T-cell (primary cell): Measurements from ENCODE around the gene AOC2. TPM values are rescaled to one million over a fixed set of nuclear protein-coding genes. Genes with fewer than 3 reads are reported as not detected.

Experiments
- ATAC-seq, 4 experiments: fragments of 200-7000 bp in 3 of 4; fragments of 150-1000 bp in 1 of 4; cut with Tn5 transposase; replicated peaks in 1 of 4; 1 replicate in 3 of 4; 2 replicates in 1 of 4; pipeline ENCODE4 v1.10.0; 2021; ENCODE audit warnings: moderate library complexity in 3 of 4, mild to moderate bottlenecking in 2 of 4, moderate number of reproducible peaks in 1 of 4
- CTCF ChIA-PET, 2 donors: fragments of 300-600 bp; sonication (Branson Sonifier 250); formaldehyde crosslinking; loops; one replicate each; lab custom pipeline; 2022; ENCODE audit warnings: antibody characterized with exemption in 2 of 2; lab: Charles Lee
- POLR2A ChIA-PET, 2 donors: fragments of 300-600 bp; sonication (Branson Sonifier 250); formaldehyde crosslinking; loops; one replicate each; lab custom pipeline; 2022; ENCODE audit warnings: antibody characterized with exemption in 2 of 2; lab: Charles Lee
- DNase-seq, 35 experiments: peaks; one replicate each; pipeline versions ENCODE4 v3.0.0 to v3.0.0-alpha.2; 2013 to 2023
- H3K27ac ChIP-seq: one replicate; pipeline ENCODE4 v1.5.1; 2013; ENCODE audit warnings: low read length
- H3K27me3 ChIP-seq, 2 experiments: replicated peaks in 1 of 2; 1 replicate in 1 of 2; 2 replicates in 1 of 2; pipeline versions ENCODE4 v1.6.1 to v1.7.0; 2013; ENCODE audit warnings: low read length in 1 of 2, mixed read lengths in 1 of 2; ENCODE audit not compliant: control insufficient read depth in 2 of 2, insufficient read depth in 2 of 2; ENCODE audit errors: extremely low read depth in 1 of 2
- H3K36me3 ChIP-seq, 2 donors: 1 replicate in 1 of 2; 2 replicates in 1 of 2; pipeline versions ENCODE4 v1.6.1 to v1.7.0; 2013; ENCODE audit warnings: low read length in 1 of 2; ENCODE audit not compliant: control insufficient read depth in 2 of 2, insufficient read depth in 1 of 2; ENCODE audit errors: extremely low read depth in 1 of 2
- H3K4me1 ChIP-seq, 2 experiments: 1 replicate in 1 of 2; 2 replicates in 1 of 2; pipeline versions ENCODE4 v1.6.1 to v1.7.0; 2013; ENCODE audit warnings: low read length in 2 of 2, mixed read lengths in 1 of 2; ENCODE audit not compliant: insufficient read depth in 2 of 2, control insufficient read depth in 1 of 2; ENCODE audit errors: extremely low read depth in 1 of 2
- H3K4me3 ChIP-seq, 2 donors: 1 replicate in 1 of 2; 2 replicates in 1 of 2; pipeline versions ENCODE4 v1.5.1 to v1.7.0; 2013; ENCODE audit warnings: mild to moderate bottlenecking in 2 of 2, low read length in 1 of 2, moderate library complexity in 1 of 2; ENCODE audit not compliant: control insufficient read depth in 1 of 2; ENCODE audit errors: extremely low read depth in 1 of 2
- H3K9me3 ChIP-seq: 2 replicates; pipeline ENCODE4 v1.7.0; 2013
- H3K27ac Mint-ChIP-seq, 2 donors: one replicate each; pipeline ENCODE4 v1.8.0; 2020 to 2021; ENCODE audit warnings: mild to moderate bottlenecking in 2 of 2, mixed read lengths in 2 of 2
- H3K27me3 Mint-ChIP-seq, 2 donors: one replicate each; pipeline ENCODE4 v1.8.0; 2021 to 2022; ENCODE audit warnings: mixed read lengths in 2 of 2
- H3K36me3 Mint-ChIP-seq: one replicate; pipeline ENCODE4 v1.8.0; 2021; ENCODE audit warnings: mixed read lengths
- H3K4me1 Mint-ChIP-seq, 3 donors: one replicate each; pipeline ENCODE4 v1.8.0; 2020 to 2022; ENCODE audit warnings: mixed read lengths in 3 of 3, mild to moderate bottlenecking in 1 of 3
- H3K4me3 Mint-ChIP-seq, 3 donors: one replicate each; pipeline ENCODE4 v1.8.0; 2020 to 2022; ENCODE audit warnings: mild to moderate bottlenecking in 3 of 3, mixed read lengths in 3 of 3, moderate library complexity in 3 of 3
- H3K9me3 Mint-ChIP-seq, 3 donors: one replicate each; pipeline ENCODE4 v1.8.0; 2020 to 2022; ENCODE audit warnings: mixed read lengths in 3 of 3
- WGBS: methylation state at CpG from one replicate; pipeline ENCODE4 v1.1.5; 2013; ENCODE audit warnings: missing lambda C conversion rate; ENCODE audit not compliant: insufficient coverage; 5-methylcytosine and 5-hydroxymethylcytosine counted together
- total RNA-seq, 35 experiments: library from RNA in 6 of 35; stranded (reverse) in 6 of 35; fragments of 120-200 nt in 1 of 35; gene quantifications; one replicate each; pipeline versions ENCODE4 v1.2.1 to v1.2.4 and lab custom pipeline; 2013 to 2026

Gene AOC2
- total RNA-seq, 5 donors from 2014 or later (not counting 1 experiment from before 2014, with no cell fraction given): 2.2 to 3.7 (median 3.2) TPM

DNA sequence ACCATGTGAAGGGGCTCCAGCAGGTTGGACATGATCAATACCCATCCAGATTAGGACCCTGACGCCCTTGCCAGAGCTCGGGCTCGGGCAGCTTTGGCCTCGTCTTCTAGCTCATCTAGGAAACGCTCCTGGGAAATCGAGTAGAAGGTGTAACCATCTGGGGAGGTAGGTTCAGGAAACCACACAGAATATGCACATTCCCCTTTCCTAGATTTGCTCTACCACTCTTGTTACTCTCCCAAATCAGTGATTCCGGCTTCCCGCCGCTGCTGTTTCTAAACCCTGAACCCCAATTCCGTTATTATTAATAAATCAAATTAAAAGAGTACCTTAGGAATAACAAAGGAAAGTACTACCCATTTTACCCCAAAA lies 46.4 kb upstream of the AOC2 start:
- Mint-ChIP-seq H3K27ac (peak overlapping the region; percentile 61 to 82), H3K36me3 (peaks cover 7% of the 10 kb centered on the region), H3K4me3 (peak overlapping the region; percentile 88 to 95 (median 95)), H3K4me1 (peaks cover 21 to 32% (median 25%) of the 10 kb centered on the region in 3 donors), H3K9me3 (no peaks in the 10 kb centered on the region), H3K27me3 (peaks cover 0 to 2% of the 10 kb centered on the region in 2 donors)
- ChIA-PET POLR2A (interaction anchor here in 1 of 2 donors (1.0 kb wide), 1 partner anchor 25 kb away, joined by 3 read pairs; no protein-coding TSS in a partner anchor), CTCF (interaction anchor here in 1 of 2 donors (0.6 to 1.3 kb wide), 4 partner anchors 26 to 240 kb away, joined by 3 to 4 read pairs (median 4); partner anchors contain the start of genes BECN1 and PSME3)
- 69% methylated on average over 2 of the region's 10 CpGs for WGBS
- no peak overlapping the region for H3K27ac ChIP-seq
- peaks cover 2 to 29% of the 10 kb centered on the region in 2 experiments for H3K4me1 ChIP-seq
- H3K27me3 ChIP-seq: no peaks in the 10 kb centered on the region
- ATAC-seq (no peak), DNase-seq (no peak)
- H3K36me3 ChIP-seq: no peaks in the 10 kb centered on the region
- no peaks in the 10 kb centered on the region for H3K9me3 ChIP-seq
- peak overlapping the region; percentile 97 to 99 for H3K4me3 ChIP-seq

DNA sequence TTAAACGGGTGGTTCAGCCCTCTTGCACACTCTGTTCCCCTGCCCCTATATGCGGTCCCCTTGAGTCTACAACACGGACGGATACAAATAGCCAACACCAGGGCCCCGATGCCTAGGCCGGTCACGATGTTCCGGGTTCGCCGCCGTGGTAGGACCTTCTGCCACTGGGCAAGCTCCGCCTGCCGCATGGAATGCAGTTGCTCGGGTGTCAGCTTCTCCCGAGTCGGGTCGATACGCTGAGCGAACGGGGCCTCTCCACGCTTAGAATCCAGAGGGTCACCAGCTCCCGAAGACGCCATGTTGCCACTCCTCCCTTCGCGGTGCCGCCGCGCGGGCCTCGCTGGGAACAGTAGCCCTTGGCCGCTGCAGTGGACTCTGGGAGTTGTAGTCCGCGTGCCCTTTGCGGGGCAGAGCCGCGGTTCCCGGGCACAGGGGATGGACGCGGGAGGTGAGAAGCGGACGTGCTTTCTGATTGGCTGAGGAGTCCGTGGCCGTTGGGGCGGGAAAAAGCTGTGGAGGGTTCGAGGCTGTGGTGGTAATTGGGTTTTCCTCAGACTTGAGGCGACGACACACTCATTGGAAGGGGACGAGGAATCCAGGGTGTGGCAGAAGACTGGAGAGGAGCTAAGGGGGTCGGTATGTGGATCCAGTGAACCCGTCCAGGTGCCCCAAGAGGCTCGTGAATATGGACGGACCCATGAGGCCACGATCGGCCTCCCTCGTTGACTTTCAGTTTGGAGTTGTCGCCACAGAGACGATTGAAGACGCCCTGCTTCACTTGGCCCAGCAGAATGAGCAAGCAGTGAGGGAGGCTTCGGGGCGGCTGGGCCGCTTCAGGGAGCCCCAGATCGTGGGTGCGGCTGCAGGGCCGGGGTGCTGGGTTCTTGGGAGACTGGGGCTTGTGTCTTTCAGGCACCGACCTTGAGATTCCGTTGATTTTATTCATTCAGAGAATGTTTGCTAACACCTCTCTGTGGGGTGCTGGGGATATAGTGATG lies 45.7 kb upstream of the AOC2 start, which contains the start of the genes CNTD1 and COA3:
CNTD1 (plus strand) TSS at position 479 of the 998 bp plus-strand sequence; CDS start at position 686, 207 bp downstream.
COA3 (minus strand) TSS at position 322 of the 998 bp plus-strand sequence; CDS start at position 299, 23 bp downstream.
- Mint-ChIP-seq H3K9me3 (no peaks in the 10 kb centered on the region), H3K27ac (peak within 1 kb of the TSS; percentile 61 to 82), H3K4me3 (peak within 1 kb of the TSS; percentile 88 to 95 (median 95)), H3K36me3 (peaks cover 7% of the 10 kb centered on the region), H3K27me3 (peaks cover 0 to 2% of the 10 kb centered on the region in 2 donors), H3K4me1 (peaks cover 21 to 32% (median 25%) of the 10 kb centered on the region in 3 donors)
- Histone ChIP-seq H3K27me3 (no peaks in the 10 kb centered on the region), H3K9me3 (no peaks in the 10 kb centered on the region), H3K36me3 (no peaks in the 10 kb centered on the region), H3K27ac (no peak within 1 kb of the TSS), H3K4me3 (peak within 1 kb of the TSS; percentile 97 to 99), H3K4me1 (peaks cover 2 to 29% of the 10 kb centered on the region in 2 experiments)
- POLR2A ChIA-PET: interaction anchor here in 1 of 2 donors (1.0 kb wide), 1 partner anchor 25 kb away, joined by 3 read pairs; no protein-coding TSS in a partner anchor
- DNase-seq (peak; percentile 31 to 82 (median 60)), ATAC-seq (peak; percentile 98 to 100 (median 99))
- CTCF ChIA-PET: interaction anchor here in 1 of 2 donors (0.6 to 1.3 kb wide), 4 partner anchors 25 to 240 kb away, joined by 3 to 4 read pairs (median 4); partner anchors contain the start of genes BECN1 and PSME3
- 27% methylated on average over 65 of the region's 66 CpGs for WGBS

DNA sequence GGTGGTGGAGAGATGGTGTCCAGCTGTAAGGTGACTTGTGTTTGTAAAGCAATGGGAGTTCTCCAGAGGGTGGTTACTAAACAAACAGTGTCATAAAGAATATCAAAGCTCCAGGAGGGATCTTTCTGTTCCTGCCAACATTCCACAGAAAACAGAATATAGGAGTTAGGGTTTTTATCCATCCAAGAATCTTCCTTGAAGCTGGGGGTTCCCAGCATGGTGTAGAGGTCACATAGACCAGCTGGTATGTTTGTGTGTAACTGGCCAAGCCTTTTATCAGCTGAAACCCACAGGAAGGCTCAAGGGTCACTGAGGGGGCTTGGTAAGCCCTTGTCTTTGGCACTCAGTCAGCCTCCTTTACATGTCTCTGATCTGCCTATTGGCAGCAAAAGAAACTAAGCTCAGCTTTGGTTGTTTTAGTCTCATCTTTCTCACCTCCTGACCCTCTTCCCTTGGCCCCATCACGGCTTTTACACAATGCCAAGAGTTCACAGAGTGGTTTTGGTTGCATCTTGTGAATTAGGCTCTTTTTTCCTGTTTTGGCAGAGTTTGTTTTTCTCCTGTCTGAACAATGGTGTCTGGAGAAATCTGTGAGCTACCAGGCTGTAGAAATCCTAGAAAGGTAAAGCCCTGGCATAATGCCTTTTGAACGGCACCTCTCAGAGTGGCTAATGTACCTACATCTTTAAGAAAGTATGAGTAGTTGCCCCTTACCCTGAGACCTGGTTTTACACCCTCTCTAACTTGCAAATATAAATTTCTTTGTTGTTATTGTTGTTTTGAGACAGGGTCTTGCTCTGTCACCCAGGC lies 41.1 kb upstream of the AOC2 start:
- Histone ChIP-seq H3K4me1 (peaks cover 0 to 8% of the 10 kb centered on the region in 2 experiments), H3K4me3 (no peak overlapping the region), H3K36me3 (no peaks in the 10 kb centered on the region), H3K27ac (no peak overlapping the region), H3K9me3 (no peaks in the 10 kb centered on the region), H3K27me3 (no peaks in the 10 kb centered on the region)
- peaks cover 0 to 2% of the 10 kb centered on the region in 2 donors for H3K27me3 Mint-ChIP-seq
- H3K36me3 Mint-ChIP-seq: no peaks in the 10 kb centered on the region
- ChIA-PET POLR2A (interaction anchor here in 1 of 2 donors (0.5 kb wide), 1 partner anchor 77 kb away, joined by 7 read pairs; no protein-coding TSS in a partner anchor), CTCF (interaction anchor here in 1 of 2 donors (0.6 kb wide), 1 partner anchor 18 kb away, joined by 3 read pairs; no protein-coding TSS in a partner anchor)
- H3K27ac Mint-ChIP-seq: no peak overlapping the region
- H3K4me1 Mint-ChIP-seq: peaks cover 7 to 9% (median 8%) of the 10 kb centered on the region in 3 donors
- no peak overlapping the region for H3K4me3 Mint-ChIP-seq
- H3K9me3 Mint-ChIP-seq: no peaks in the 10 kb centered on the region
- ATAC-seq (no peak), DNase-seq (no peak)
- no CpG with 5 or more reads among the region's 2 CpGs for WGBS

DNA sequence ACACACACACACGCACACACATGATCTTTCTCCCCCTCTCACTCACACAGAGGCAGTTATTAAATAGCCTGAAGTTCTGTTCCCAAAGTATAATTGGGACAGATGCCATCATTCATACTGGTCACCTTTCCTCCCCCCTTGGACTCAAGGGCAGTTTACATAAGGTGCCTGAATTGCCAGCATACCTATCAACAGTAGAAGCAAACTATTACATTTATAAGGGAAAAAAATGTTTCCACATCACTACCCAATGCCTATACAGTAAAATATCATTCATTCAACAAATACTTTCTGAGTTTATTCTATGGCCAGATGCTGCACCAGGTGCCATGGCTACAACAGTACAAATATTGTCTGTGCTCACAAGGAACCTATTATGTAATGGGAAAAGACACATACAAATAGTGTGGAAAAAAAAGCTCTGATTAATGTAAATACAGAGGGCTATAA lies 39.4 kb upstream of the AOC2 start:
- Mint-ChIP-seq H3K27me3 (no peaks in the 10 kb centered on the region), H3K9me3 (no peaks in the 10 kb centered on the region), H3K36me3 (peaks cover 6% of the 10 kb centered on the region), H3K27ac (no peak overlapping the region), H3K4me3 (no peak overlapping the region), H3K4me1 (peaks cover 0 to 2% (median 0%) of the 10 kb centered on the region in 3 donors)
- WGBS: 100% methylated on average over 1 of the region's 1 CpG
- CTCF ChIA-PET: no interaction called here
- DNase-seq (no peak), ATAC-seq (no peak)
- POLR2A ChIA-PET: no interaction called here
- no peak overlapping the region for H3K4me3 ChIP-seq
- peaks cover 3 to 10% of the 10 kb centered on the region in 2 donors for H3K36me3 ChIP-seq
- no peaks in the 10 kb centered on the region for H3K9me3 ChIP-seq
- no peaks in the 10 kb centered on the region for H3K4me1 ChIP-seq
- no peak overlapping the region for H3K27ac ChIP-seq
- H3K27me3 ChIP-seq: no peaks in the 10 kb centered on the region

DNA sequence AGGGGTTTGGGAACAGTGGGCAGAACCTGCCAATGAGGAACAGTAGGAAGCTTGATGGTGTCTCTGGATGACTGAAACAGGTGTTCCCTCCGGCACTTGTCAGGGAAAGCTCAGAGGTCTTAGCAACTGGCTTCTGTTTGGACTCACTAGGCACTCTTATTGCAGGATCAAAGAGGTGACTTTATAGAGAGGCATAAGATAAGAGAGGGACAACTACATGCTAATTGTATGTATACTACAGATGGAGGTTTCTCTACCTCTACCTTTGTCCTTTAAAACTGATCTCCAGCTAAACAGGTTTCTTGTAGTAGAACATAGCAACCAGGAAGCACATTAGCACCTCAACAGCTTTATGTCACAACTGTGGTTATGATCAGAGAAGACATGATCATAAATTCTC lies 38.1 kb upstream of the AOC2 start:
- Mint-ChIP-seq H3K4me3 (no peak overlapping the region), H3K27ac (no peak overlapping the region)

More for the DNA sequence above, 38.1 kb upstream of the AOC2 start:
- Histone ChIP-seq H3K36me3 (peaks cover 3 to 20% of the 10 kb centered on the region in 2 donors), H3K9me3 (no peaks in the 10 kb centered on the region), H3K27ac (no peak overlapping the region), H3K4me1 (no peaks in the 10 kb centered on the region), H3K4me3 (no peak overlapping the region), H3K27me3 (no peaks in the 10 kb centered on the region)
- ATAC-seq (no peak), DNase-seq (no peak)
- Mint-ChIP-seq H3K36me3 (peaks cover 14% of the 10 kb centered on the region), H3K9me3 (no peaks in the 10 kb centered on the region), H3K27me3 (no peaks in the 10 kb centered on the region), H3K4me1 (no peaks in the 10 kb centered on the region)
- WGBS: 100% methylated on average over 1 of the region's 1 CpG
- CTCF ChIA-PET: no interaction called here
- POLR2A ChIA-PET: no interaction called here
